NCI-H2029 treated with DMSO at 0.1 percent for 48 hours (cell line): Measurements from ENCODE around the gene FBLN2.
A peak's percentile ranks its signal among the peaks of the same experiment; 100 is the strongest.

ENCODE experiments used
- DNase-seq: peaks from one replicate; lab custom pipeline; 2025; lab: John Stamatoyannopoulos, UW

The FBLN2 gene

DNA sequence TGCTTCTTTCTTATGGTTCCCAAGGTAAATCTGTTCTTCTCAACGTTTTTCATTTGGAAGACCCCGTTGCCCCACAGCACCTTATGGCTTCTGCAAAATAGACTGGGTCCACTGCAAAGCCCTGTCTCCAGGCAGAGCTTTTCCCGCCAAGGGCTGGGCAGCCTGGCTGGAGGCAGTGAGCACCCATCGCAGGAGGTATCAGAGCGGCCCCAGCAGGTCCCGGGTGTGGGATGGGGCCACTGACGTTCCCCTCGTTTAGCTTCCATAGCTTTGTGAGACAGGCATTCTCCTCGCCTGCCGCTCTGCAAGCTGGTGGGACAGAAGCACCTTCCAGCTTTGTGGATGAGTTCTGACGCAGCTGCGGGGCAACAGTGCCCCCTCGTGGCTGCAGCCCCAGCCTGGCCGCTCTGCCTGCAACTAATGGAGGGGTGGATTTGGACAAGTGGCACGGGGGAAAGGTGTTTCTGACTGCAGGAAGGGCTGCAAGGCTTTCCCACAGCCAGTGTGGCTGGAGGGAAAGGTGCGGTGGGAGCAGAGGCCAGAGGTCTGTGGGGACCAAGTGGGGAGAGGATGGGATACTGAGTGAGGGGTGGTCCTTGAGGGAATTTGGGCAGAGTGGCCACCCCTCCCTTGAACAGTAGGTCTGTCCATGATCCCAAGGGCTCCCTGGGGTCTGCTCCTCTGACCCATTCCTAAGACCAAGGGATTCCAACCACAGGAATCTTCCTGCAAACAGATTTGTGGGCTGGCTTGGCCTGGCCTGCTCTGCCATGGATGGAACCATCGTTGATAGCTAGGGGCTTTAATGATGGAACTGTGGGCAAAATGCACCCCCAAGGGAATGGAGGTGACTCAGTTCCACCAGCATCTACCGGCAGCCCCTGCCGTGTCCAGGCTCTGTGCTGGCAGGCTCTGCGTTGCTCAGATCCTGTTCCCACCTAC lies 99.4 kb downstream of the FBLN2 start:
- DNase-seq = peak; percentile 49

DNA sequence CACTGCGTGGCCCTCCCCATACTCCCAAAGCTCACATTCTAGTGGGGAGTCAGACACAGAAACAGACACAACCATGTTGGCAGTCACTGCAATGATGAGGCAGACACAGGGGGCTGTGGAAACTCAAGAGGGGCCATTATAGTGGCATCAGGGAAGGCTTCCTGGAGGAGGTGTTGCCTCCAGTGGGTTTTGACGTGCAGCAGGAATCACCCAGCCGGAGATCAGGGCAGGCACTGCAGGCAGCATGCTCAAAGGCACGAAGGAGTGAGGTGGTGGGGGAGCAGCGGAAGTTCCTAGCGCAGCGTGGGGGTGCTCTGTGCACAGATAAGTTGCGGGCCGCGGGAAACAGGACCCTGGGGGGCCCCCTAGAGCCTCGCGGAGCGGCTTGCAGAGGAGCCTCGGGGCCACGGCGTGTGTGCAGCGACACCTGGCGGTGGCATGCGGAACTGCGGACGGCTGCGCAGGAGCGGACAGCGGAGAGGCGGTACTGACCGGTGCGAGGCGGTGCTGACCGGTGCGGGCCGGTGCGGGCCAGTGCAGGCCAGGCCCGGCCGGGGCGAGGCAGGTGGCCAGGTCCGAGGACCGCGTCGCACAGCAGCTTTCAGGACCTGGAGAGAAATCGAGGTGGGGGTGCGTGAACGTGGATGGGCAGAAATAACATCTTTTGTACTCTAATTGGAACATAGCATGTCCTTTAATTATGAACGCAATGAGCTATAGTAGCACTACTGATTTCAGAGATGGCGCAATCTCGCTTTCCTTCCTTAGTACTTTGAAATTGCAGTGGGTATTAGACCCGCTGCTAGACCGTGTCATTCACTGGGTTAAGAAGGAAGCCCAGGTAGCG lies 101.5 kb downstream of the FBLN2 start:
- DNase-seq = no peak

DNA sequence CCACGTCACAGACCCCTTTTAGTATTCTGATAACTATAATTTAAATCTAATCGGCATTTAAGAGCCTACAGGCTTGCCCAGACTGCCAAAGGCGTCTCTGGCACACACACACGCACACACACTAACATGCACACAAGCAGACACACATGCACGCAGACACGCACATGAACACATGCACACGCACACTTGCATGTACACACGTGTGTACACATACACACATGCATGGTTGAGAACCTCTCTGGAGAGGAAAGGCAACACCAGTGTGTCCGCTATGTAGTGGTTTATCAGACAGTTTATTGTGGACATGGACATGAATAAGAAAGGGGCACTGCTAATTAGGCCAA lies 102.1 kb downstream of the FBLN2 start:
- no peak for DNase-seq

DNA sequence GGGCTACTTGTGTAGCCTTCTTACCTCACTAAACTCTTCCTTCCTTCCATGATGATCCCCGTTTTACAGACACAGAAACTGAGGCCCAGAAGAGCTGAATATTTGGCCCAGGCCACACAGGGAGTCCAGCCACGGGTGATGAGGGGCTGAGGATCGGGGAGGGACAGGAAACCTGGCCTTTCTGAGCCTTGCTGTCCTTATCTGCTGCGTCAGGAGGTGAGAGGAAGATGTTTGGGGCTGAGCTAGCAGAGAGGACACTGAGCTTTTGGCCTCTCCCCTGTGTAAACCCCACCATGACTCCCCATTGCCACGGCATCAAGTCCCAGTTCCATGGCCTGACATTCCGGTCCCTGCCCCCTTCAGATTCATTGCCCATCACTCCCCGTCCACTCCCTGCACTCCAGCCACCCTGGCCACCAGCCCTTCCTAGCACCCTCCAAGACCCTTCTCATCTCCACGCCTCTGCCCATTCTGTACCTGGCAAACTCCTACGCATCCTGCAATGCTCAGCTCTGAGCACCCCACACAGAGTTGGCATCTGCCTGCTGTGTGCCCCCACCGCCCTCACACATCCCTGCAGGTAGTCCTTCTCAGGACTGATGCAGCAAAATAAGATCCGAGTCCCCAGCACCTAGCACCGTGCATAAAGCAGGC lies 103.0 kb downstream of the FBLN2 start:
- DNase-seq = no peak

- DNase-seq = no peak
These were observed 103.8 kb downstream of the FBLN2 start for GRCh38 chr3:13652728-13653127.

- DNase-seq = no peak
These were observed 104.8 kb downstream of the FBLN2 start for GRCh38 chr3:13653631-13654279.

- no peak for DNase-seq
These were observed 105.6 kb downstream of the FBLN2 start for GRCh38 chr3:13654330-13655060.

- DNase-seq = no peak
These were observed 106.4 kb downstream of the FBLN2 start for GRCh38 chr3:13655061-13655913.

DNA sequence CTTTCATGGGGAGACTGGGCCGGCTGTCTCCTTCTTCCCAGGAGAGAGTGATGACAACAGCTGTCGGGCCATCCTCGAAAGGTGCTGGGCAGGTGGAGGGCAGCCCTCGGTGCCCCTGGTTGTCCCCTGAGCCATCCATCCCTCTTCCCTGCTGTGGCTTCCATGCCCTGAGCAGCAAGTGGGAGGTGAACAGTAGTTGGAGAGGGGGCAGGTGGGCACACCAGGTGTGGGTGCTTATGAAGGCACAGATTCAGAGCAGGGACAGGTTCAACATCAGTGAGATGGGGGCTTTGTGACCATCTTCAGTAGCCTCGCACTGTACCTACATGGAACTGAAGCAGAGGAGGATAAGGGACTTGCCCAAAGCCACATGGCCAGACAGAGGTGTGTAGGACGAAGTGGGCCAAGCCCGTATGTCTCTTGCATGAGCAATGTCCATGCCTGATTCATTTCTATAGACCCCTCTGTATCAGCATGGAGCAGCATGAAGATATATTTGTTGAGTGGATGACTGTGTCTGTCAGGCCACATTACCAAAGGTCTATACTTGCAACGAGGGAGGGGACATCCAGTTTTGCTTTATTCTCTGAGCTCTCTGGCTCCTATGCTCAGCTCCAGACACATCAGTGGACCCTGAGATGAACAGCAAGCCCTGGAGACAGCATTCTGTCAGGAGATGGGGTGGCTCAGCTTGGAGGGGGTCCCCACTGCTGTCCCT lies 107.8 kb downstream of the FBLN2 start:
- DNase-seq = no peak

DNA sequence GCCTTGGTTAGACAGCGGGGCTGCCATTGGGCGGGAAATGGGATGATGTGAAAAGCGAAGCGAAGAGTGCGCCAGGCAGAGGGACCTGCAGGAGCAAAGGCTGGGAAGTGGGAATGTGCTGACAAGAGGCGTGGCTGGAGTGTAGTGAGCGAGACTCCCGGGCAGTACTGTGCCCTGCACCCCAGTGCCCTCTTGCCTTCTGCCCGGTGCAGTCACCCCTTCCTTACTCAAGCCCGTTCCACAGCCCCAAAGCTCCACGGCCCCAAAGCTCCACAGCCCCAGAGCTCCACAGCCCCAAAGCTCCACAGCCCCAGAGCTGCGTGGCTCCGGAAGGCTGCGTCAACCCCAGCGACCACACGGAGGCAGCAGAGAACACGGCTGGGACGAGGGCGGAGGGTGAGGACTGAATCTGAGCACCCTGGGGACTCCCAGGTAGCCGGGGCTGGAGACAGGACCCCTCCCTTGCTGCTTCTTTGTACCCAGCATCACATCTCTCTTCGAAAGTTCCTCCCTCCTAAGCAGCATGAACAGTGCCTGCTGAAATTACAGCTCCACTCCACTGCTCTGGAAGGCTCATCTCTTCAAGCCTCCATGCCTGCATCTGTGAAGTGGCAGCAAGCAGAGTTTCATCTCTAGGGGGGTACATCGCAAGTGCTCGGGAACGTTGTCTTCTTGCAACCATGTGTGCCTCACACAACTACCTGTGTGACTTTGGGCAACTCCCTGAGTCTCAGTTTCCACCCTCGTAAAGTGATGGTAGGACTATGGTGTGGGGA lies 108.9 kb downstream of the FBLN2 start:
- DNase-seq = peak; percentile 8

- DNase-seq = no peak
These were observed 109.8 kb downstream of the FBLN2 start for GRCh38 chr3:13658681-13659080.

GRCh38 chr3:13659221-13659969 lies 110.5 kb downstream of the FBLN2 start:
- DNase-seq = no peak

DNA sequence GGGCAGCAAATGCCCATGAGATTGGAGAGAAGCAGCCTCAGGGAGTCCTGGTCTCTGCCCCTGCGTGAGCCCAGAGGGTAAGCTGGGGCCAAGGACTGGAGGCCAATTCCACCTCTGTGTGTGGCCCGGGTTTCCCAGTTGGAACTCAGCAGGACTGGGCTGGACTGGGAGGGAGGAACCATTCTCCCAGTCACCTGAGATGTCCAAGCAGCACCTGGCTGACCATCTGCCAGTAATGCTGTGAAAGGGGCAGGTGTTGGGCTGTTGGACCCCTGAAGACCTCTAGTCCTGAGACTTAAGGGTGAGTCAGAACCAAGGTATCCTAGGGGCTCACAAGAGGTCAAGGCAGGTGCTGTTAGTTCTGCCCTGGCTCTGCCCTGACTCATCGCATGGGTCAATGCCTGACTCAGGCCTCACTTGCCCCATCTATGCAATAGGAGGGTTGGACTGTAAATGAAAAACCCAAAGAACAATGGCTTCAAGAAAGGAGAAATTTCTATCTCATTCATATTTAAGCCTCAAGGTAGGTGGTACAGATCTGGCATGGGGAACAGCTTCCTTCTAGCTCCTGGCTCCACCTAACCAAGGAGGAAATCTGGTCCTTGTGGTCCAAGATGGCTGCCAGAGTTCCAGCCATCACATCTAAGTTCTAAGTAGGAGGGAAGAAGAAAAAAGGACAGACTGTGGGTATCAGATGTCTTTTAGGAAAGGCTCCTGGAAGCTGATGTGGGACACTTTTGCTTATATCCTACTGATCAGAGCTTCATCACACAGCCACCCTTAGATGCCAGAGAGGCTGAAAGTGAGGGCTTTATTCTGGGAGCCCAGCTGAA lies 111.3 kb downstream of the FBLN2 start:
- no peak for DNase-seq

- DNase-seq = no peak
These were observed 112.2 kb downstream of the FBLN2 start for GRCh38 chr3:13661121-13661520.

DNA sequence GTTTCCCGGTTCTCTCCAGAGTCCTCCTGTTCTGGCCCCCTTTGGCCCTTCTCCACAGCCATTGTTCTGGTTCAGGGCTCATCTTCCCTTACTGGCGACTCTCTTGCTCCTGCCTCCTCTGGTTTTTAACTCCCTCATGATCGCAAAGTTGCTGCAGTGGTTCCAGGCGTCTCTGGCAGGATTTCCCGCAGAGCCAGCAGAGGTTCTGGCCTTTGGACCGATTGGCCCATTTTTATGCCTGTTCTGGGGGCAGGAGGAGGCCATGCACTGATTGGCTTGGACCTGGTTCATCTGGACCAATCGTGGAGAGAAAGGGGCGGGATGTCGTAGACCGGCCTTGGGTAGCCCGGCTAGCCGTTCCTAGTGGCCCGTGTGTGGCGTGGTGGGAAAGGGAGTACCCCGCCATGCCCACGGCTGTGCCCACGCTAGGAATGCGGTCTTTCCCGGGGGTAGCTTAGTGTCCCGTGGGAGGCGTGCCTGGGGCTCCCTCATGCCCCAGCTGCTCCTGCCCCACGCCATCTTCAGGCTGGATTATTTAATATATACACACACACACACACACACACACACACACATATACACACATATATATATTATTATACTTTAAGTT lies 113.4 kb downstream of the FBLN2 start:
- DNase-seq = no peak

DNA sequence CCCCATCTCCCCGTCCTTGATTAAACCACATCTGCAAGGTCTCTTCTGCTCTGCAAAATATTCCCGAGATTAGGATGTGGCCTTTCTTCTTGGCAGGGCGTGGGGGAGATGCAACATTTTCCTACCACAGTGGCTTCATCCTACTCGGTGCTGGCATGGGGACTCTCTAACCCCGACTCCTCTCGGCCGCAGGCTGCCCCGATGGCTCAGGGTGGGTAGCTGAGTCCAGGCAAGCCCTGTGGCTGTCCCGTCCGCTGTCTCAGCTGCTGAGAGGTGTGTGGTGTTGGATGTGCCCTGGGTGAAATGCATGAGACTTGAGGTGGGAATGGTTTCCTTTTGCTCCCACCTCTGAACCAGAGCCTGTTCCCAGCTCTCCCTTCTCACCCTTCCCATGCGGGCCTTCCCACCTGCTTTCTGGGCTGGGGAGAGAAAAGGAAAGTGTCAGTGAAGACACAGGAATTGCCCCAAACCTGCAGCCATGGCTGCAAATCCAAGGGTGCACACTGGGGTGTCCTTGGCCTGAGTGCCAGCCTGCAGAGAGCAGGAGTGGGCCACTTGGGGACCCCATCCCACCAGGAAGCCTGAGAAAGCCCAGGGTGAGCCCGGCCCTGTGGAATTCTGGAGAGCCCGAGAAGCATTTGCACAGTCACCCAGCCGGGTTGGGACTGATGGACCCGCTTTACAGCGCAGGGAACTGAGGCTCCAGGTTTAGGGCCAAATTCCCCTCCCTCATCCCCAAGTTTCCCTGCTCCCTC lies 115.0 kb downstream of the FBLN2 start:
- no peak for DNase-seq
